HCT116 (cell line): ENCODE measurements around the gene SEC24A. TPM values are rescaled to one million over a fixed set of nuclear protein-coding genes. Genes with fewer than 3 reads are reported as not detected.
"Not testable (repeated sequence)": the region's sequence is repeated elsewhere in the genome, so short reads cannot be mapped to it uniquely, and the experiment has no call there.

Experiments used
- ATAC-seq: fragments of 200-7000 bp; cut with Tn5 transposase; 2 replicates; pipeline ENCODE4 v1.9.1; 2020; ENCODE audit warnings: mild to moderate bottlenecking, moderate library complexity
- BruUV-seq: library from RNA; stranded (reverse); fragments of 400-500 nt; replicated peaks from 2 replicates; lab custom pipeline; 2021; lab: Mats Ljungman, UMichigan
- CTCF ChIA-PET: fragments of 300-600 bp; sonication (Branson Sonifier 250); formaldehyde crosslinking; loops from one replicate; lab custom pipeline; 2021; ENCODE audit warnings: antibody characterized with exemption; lab: Charles Lee
- POLR2A ChIA-PET: fragments of 300-600, 350-600 bp; sonication (Branson Sonifier 250); formaldehyde crosslinking; loops from one replicate; lab custom pipeline; 2021; ENCODE audit warnings: antibody characterized with exemption; lab: Charles Lee
- RAD21 ChIA-PET, 2 experiments: fragments of 300-600 bp; sonication (Branson Sonifier 250); formaldehyde crosslinking; loops; one replicate each; lab custom pipeline; 2023; ENCODE audit warnings: low total read pairs in 2 of 2; ENCODE audit not compliant: uncharacterized antibody in 2 of 2, unreplicated experiment in 2 of 2, low non-redundant PET in 1 of 2; lab: Charles Lee
- DNase-seq: peaks from one replicate; pipeline ENCODE4 v3.0.0-alpha.2; 2010; ENCODE audit warnings: low read depth, low spot score
- H2AFZ ChIP-seq: fragments of 200-600 bp; shearing (Covaris generic), sonication (generic); 2 replicates; pipeline ENCODE4 v1.6.1; 2017; ENCODE audit warnings: low read depth, mixed run types, mixed read lengths, antibody characterized with exemption, low read length; ENCODE audit not compliant: poor library complexity, severe bottlenecking
- H3K27ac ChIP-seq: 2 replicates; pipeline ENCODE4 v1.5.1; 2012; ENCODE audit warnings: low read depth, low read length
- H3K27me3 ChIP-seq: fragments of 200-600 bp; sonication (generic); 2 replicates; pipeline ENCODE4 v1.6.1; 2016; ENCODE audit warnings: mixed run types, low read length, mixed read lengths; ENCODE audit not compliant: insufficient read depth
- H3K36me3 ChIP-seq, 2 experiments: fragments of 200-500 bp in 1 of 2; fragments of 200-600 bp in 1 of 2; sonication (Bioruptor generic) in 1 of 2; sonication (generic) in 1 of 2; 2 replicates each; pipeline versions ENCODE4 v1.5.1 to v1.6.1; 2014 to 2016; ENCODE audit warnings: low read length in 2 of 2, inconsistent platforms in 1 of 2, mixed read lengths in 1 of 2, mixed run types in 1 of 2; ENCODE audit not compliant: insufficient read depth in 2 of 2, control insufficient read depth in 1 of 2
- H3K4me1 ChIP-seq, 2 experiments: fragments of 200-600 bp in 1 of 2; sonication (generic) in 1 of 2; 2 replicates each; pipeline versions ENCODE4 v1.5.1 to v1.6.1; 2012 to 2017; ENCODE audit warnings: low read length in 2 of 2, inconsistent platforms in 1 of 2, mild to moderate bottlenecking in 1 of 2, mixed read lengths in 1 of 2, mixed run types in 1 of 2, moderate library complexity in 1 of 2; ENCODE audit not compliant: insufficient read depth in 2 of 2, control insufficient read depth in 1 of 2
- H3K4me2 ChIP-seq: fragments of 200-600 bp; sonication (generic); 2 replicates; pipeline ENCODE4 v1.6.1; 2017; ENCODE audit warnings: mixed run types, low read length, mixed read lengths
- H3K4me3 ChIP-seq, 2 experiments: fragments of 200-600 bp in 1 of 2; sonication (generic) in 1 of 2; replicated peaks in 1 of 2; 2 replicates each; pipeline ENCODE4 v1.5.1; 2011 to 2016; ENCODE audit warnings: low read length in 2 of 2, control low read depth in 1 of 2, low read depth in 1 of 2, mild to moderate bottlenecking in 1 of 2, mixed read lengths in 1 of 2, mixed run types in 1 of 2
- H3K79me2 ChIP-seq: fragments of 200-600 bp; sonication (generic); 2 replicates; pipeline ENCODE4 v1.6.1; 2017; ENCODE audit warnings: mild to moderate bottlenecking, mixed run types, low read length, moderate library complexity, mixed read lengths; ENCODE audit not compliant: insufficient read depth
- H3K9ac ChIP-seq: fragments of 200-600 bp; sonication (generic); 2 replicates; pipeline ENCODE4 v1.6.1; 2016; ENCODE audit warnings: low read length, mixed read lengths
- H3K9me2 ChIP-seq: fragments of 200-600 bp; sonication (generic), shearing (Covaris generic); 2 replicates; pipeline ENCODE4 v1.6.1; 2017; ENCODE audit warnings: mixed run types, mild to moderate bottlenecking, moderate library complexity; ENCODE audit not compliant: insufficient read depth
- H3K9me3 ChIP-seq, 2 experiments: fragments of 200-500 bp in 1 of 2; fragments of 200-600 bp in 1 of 2; sonication (Bioruptor generic) in 1 of 2; sonication (generic) in 1 of 2; 2 replicates each; pipeline ENCODE4 v1.6.1; 2014 to 2017; ENCODE audit warnings: low read length in 2 of 2, mixed read lengths in 2 of 2, inconsistent platforms in 1 of 2, low read depth in 1 of 2, mild to moderate bottlenecking in 1 of 2, mixed run types in 1 of 2, moderate library complexity in 1 of 2; ENCODE audit not compliant: control insufficient read depth in 1 of 2, insufficient read depth in 1 of 2
- H4K20me1 ChIP-seq: fragments of 200-600 bp; sonication (generic), shearing (Covaris generic); 2 replicates; pipeline ENCODE4 v1.6.1; 2017; ENCODE audit warnings: mixed run types, mild to moderate bottlenecking, moderate library complexity; ENCODE audit not compliant: insufficient read depth
- ATF3 ChIP-seq: IDR thresholded peaks from 2 replicates; pipeline ENCODE4 v1.6.1; 2012
- CBX3 ChIP-seq: IDR thresholded peaks from 2 replicates; pipeline ENCODE4 v1.6.1; 2012; ENCODE audit warnings: low read depth
- CEBPB ChIP-seq: IDR thresholded peaks from 2 replicates; pipeline ENCODE4 v1.6.1; 2012; ENCODE audit warnings: low read depth
- EGR1 ChIP-seq: IDR thresholded peaks from 2 replicates; pipeline ENCODE4 v1.6.1; 2012; ENCODE audit warnings: low read depth
- ELF1 ChIP-seq: IDR thresholded peaks from 2 replicates; pipeline ENCODE4 v1.6.1; 2012; ENCODE audit warnings: low read depth, borderline replicate concordance
- FOSL1 ChIP-seq: IDR thresholded peaks from 2 replicates; pipeline ENCODE4 v1.6.1; 2012; ENCODE audit warnings: low read depth
- POLR2A ChIP-seq: IDR thresholded peaks from 2 replicates; pipeline ENCODE4 v1.7.0; 2011; ENCODE audit warnings: borderline replicate concordance; ENCODE audit not compliant: insufficient read depth, insufficient read length; ENCODE audit errors: extremely low read depth
- POLR2AphosphoS5 ChIP-seq: IDR thresholded peaks from 2 replicates; pipeline ENCODE4 v1.6.1; 2011; ENCODE audit warnings: mild to moderate bottlenecking, low read depth, low read length, moderate library complexity
- SIN3A ChIP-seq: IDR thresholded peaks from 2 replicates; pipeline ENCODE4 v1.6.1; 2012; ENCODE audit warnings: low read depth
- SP1 ChIP-seq: IDR thresholded peaks from 2 replicates; pipeline ENCODE4 v1.6.1; 2012; ENCODE audit warnings: low read depth
- SRF ChIP-seq: IDR thresholded peaks from 2 replicates; pipeline ENCODE4 v1.6.1; 2012; ENCODE audit warnings: low read depth
- TCF7L2 ChIP-seq: IDR thresholded peaks from 2 replicates; pipeline ENCODE4 v1.7.0; 2011; ENCODE audit warnings: borderline replicate concordance, inconsistent platforms; ENCODE audit not compliant: insufficient read depth, insufficient read length; ENCODE audit errors: extremely low read depth
- YY1 ChIP-seq: IDR thresholded peaks from 2 replicates; pipeline ENCODE4 v1.6.1; 2011; ENCODE audit warnings: low read length, low read depth, moderate library complexity, mild to moderate bottlenecking; ENCODE audit not compliant: insufficient replicate concordance; ENCODE audit errors: extremely low read depth
- ZBTB33 ChIP-seq: IDR thresholded peaks from 2 replicates; pipeline ENCODE4 v1.6.1; 2011; ENCODE audit warnings: mild to moderate bottlenecking, low read length, moderate library complexity; ENCODE audit not compliant: insufficient replicate concordance; ENCODE audit errors: extremely low read depth
- ZFX ChIP-seq: fragments of 450-650 bp; IDR thresholded peaks from 2 replicates; pipeline ENCODE4 v1.6.1; 2017
- intact Hi-C: fragments of 100-400 bp; cut with micrococcal nuclease; formaldehyde crosslinking; loops from 2 replicates; pipeline ENCODE4 v1.10.0; 2022
- total RNA-seq: library from RNA; stranded (reverse); gene quantifications from one replicate; pipeline ENCODE4 v1.2.1, GENCODE V29; 2021; ENCODE audit not compliant: unreplicated experiment
- TF ChIP-seq, protein P1 (sequence below): IDR thresholded peaks from 2 replicates; pipeline ENCODE4 v1.6.1; 2012

Gene SEC24A
- total RNA-seq, 1 experiment from 2014 or later = 16.8 TPM

- TF ChIP-seq YY1 = peak; percentile 38
- no peak for TF ChIP-seq ATF3
- TF ChIP-seq POLR2A = peak; percentile 74
- TF ChIP-seq SRF = no peak
- no peak for TF ChIP-seq FOSL1
- no peak for TF ChIP-seq SP1
Measured at GRCh38 chr5:134648425-134649162, at the start of gene SEC24A (continued).

- CTCF ChIA-PET = interaction anchor here (5.3 kb wide), 1 partner anchor 12 kb away, joined by 22 read pairs; no protein-coding TSS in a partner anchor
- H3K79me2 ChIP-seq = not testable (repeated sequence)
Measured at GRCh38 chr5:134599820-134600219, 48.8 kb upstream of the SEC24A start.

DNA sequence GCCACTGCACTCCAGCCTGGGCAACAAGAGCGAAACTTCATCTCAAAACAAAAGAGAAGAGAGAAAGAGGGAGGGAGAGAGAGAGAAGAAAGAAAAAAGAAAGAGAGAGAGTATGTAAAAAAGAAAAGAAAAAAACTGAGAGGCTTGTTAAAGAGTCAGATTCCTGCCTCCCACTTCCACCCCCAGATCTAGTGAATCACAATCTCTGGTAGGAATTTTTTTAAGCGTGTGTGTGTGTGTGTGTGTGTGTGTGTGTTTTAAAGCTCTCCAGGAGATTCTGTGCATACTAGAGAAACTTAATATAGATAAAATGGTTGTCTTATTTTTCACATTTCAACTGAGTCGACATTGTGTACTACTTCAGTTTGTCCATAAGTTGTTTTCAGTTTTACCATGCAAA is 48.0 kb upstream of the SEC24A start:
- ChIA-PET CTCF (interaction anchor here (5.3 kb wide), 1 partner anchor 13 kb away, joined by 22 read pairs; no protein-coding TSS in a partner anchor), POLR2A (no interaction called here)
- TF ChIP-seq ZFX (no peak), SIN3A (no peak), EGR1 (no peak), ELF1 (no peak), TCF7L2 (no peak), ZBTB33 (no peak), ATF3 (no peak), POLR2A (no peak), CEBPB (no peak), SRF (no peak), CBX3 (no peak), POLR2AphosphoS5 (no peak), FOSL1 (no peak)
- TF ChIP-seq, protein P1, sequence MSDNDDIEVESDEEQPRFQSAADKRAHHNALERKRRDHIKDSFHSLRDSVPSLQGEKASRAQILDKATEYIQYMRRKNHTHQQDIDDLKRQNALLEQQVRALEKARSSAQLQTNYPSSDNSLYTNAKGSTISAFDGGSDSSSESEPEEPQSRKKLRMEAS = no peak

More at GRCh38 chr5:134599820-134600219, 48.8 kb upstream of the SEC24A start:
- H3K4me3 ChIP-seq, H3K27me3 ChIP-seq, H4K20me1 ChIP-seq, H3K4me1 ChIP-seq, H3K9me3 ChIP-seq, BruUV-seq, ATAC-seq, DNase-seq, H3K27ac ChIP-seq, intact Hi-C loops, H3K4me2 ChIP-seq, RAD21 ChIA-PET, H3K36me3 ChIP-seq, H2AFZ ChIP-seq, H3K9me2 ChIP-seq, H3K9ac ChIP-seq: not testable (repeated sequence)
- POLR2A ChIA-PET = interaction anchor here (0.7 kb wide), 1 partner anchor 10 kb away, joined by 5 read pairs; no protein-coding TSS in a partner anchor

More for the DNA sequence above, 48.0 kb upstream of the SEC24A start:
- no TSS peak for BruUV-seq
- Histone ChIP-seq H3K27me3 (no peaks in the 10 kb centered on the region), H3K4me2 (no peak overlapping the region), H2AFZ (no peak overlapping the region), H3K9me3 (no peaks in the 10 kb centered on the region), H3K4me1 (no peaks in the 10 kb centered on the region), H3K9me2 (no peaks in the 10 kb centered on the region), H3K79me2 (no peaks in the 10 kb centered on the region), H3K9ac (no peak overlapping the region), H3K27ac (no peak overlapping the region), H4K20me1 (no peaks in the 10 kb centered on the region), H3K36me3 (peaks cover 5 to 9% of the 10 kb centered on the region in 2 experiments; a peak in 2 of 4 replicates), H3K4me3 (no peak overlapping the region)
- RAD21 ChIA-PET = no interaction called here
- ATAC-seq = no peak
- intact Hi-C loops = no loop called here
- DNase-seq = no peak
